Kidney capillary endothelial cell (primary cell): ENCODE results near the gene HBP1.
"Not testable (repeated sequence)": the region's sequence is repeated elsewhere in the genome, so short reads cannot be mapped to it uniquely, and the experiment has no call there.

Experiments used
- DNase-seq: peaks from one replicate; pipeline ENCODE4 v3.0.0-alpha.2; 2018; ENCODE audit warnings: low spot score

The HBP1 gene

DNA sequence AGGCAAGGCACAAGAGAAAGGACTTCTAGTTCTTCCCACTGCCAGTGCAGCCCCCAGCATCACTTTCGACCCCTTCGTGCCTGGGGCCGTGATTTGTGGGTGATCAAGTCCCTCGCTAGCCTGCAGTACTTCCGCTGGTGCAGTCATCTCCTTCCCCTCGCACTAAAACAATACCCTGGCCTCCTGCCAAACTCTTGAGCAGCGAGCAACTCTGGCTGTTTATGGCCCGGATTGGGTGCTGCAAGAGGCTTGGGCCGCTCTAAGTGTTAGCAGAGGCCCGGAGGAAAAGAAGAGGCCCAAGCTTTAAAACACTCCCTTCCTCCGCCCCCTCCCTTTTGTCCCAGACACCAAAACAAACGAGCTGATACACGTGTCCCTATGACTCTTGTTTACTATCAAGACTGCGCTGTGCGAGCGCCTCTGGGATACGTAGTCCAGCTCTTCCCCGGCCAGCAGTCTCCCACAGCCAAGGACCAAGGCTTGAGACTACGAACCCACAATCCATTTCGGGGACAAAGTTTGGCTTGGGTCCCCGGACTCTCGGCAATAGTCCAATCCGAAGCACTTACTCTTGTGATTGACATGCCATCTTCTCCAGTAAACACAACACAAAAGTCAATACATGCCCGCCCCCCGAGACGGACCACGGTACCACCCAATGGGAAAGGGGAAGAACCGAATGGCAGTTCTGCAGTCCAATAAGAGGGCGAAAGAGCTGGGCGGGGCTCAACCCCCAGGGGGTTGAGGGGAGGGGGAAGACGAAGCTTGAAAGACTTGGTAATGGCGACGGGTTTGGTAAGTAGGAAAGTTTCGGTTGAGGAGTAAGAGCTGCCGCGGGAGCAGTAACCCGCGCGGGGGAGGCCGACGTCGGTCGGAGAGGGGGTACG is at the start of gene HBP1:
Gene HBP1 (plus strand): TSS at position 771 of the 887 bp plus-strand sequence. CDS start 10,891 bp downstream, outside the sequence.
- peak; percentile 99 for DNase-seq

GRCh38 chr7:107119376-107120105 is 49.3 kb upstream of the HBP1 start:
- DNase-seq = no peak

DNA sequence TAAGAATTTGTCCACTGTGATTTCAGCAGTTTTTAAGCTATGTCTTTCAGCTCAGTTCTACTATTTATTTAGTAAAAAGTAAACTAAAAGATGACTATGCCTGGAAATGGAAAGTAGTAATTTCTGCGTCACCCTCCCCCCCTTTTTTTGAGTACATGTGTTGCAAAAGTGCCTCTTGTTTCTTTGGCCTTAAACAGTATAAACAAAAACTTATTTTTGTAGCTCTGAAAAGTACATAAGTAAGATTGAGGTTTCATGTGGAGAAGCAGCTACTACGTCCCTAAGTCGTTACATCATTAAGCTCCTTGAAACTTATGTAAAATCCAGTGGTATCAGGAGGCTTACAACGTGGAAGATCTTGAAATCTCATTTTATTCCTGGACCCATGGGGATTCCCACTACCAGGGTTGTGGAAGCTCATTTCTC is 46.3 kb upstream of the HBP1 start:
- no peak for DNase-seq

DNA sequence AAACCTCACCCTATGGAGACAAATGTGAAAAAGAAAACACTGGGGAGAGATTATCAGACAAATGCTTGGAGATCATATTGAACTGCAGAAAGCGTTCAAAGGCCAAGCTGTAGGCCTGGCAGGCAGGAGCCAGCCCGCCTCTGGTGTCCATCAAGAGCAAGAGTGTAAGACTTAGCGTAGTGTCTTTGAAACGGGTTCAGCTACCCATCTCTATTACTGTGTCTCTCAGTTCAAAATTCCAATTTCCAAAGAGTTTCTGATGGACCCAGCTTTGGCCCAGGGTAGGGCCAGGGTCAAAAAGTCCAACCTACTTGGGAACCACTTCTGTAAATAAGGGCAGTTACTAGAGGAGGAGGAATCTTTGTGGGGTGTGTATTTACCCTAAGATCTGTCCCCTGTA is 45.4 kb upstream of the HBP1 start:
- no peak for DNase-seq

DNA sequence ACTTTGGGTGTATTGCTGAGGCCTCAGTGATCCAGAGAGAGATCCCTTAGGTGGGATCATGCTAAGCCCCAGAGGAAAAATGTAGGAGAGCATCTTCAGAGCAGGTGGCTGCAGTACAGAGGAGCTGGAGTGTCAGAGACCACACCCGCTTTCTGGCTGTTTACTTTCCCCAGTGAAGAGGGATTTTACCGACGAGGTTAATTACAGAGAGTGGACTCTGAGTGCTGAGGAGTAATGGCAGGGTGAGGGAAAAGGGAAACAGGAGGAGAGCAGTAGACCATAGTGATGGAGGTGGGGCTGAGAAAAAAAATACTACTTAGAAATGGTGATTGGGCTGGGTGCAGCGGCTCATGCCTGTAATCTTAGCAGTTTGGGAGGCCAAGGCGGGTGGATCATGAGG is 43.3 kb upstream of the HBP1 start:
- DNase-seq = no peak

DNA sequence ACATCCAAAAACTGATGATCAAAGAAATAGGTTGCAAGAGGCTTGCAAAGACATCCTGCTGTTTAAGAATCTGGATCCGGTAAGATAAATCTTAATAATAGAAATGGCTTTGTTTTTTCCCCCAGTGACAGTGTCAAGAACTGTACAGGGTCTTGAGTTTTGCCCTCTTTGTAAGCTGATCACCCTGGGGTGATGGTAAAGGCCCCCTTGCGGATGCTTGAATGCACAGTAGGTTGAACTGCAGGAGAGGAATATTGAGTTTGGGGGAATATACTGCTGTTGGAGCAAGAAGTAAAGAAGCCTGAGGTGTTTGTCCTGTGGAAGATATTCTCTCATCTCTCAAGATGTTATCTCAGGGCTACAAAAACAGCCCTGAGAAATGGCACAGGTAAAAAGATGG is 40.6 kb upstream of the HBP1 start:
- no peak for DNase-seq

DNA sequence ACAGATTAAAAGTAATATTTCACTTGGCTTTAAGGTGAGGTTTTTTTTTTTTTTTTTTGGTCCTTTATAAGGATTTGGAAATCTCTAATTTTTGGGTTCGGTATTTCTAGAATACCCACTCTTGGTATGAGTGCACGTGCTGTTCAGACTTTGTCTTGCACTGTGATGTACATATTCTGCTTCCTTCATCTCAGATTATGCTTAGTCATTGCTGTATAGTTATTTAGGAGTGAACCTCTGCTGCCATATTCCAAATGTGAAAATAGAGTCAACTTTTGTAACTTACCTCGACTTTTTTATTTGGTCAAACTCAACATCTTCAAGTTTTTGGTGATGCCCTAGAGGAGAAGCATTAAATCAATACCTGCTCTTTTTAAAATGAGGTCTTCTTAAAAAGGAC is 40.1 kb upstream of the HBP1 start:
- no peak for DNase-seq

DNA sequence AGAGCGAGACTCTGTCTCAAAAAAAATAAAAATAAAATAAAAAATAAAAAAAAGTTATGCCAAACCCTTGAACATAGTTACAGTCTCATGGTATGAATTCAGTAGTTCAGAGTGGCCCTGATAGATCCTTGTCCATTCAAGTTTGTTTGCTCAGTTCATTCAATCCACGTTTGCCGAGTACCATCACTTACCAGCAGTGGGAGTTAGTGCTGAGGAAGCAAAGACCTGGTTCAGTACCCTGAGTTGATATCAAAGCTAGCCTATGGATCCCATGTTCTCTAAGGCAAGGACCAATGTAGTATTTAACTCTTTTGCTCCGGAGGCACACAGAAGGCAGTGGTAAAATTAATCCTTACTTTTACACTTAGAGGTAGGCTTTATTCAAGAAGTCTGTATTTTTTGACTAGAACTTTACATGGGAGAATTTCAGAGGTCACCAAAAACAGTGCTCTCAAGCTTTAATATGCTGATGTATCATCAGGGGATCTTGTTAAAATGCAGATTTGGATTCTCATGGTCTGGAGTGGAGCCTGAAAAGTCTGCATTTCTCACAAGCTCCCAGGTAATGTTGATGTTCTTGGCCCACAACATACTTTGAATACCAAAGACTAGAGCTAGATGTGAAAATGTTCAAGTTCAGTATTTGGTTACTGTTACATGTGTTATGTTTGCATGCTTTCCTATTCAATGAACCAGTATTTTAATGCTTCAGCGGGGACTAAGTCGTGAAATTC is 38.1 kb upstream of the HBP1 start:
- no peak for DNase-seq

- DNase-seq = no peak
Observed at GRCh38 chr7:107133396-107133795, 35.4 kb upstream of the HBP1 start.

GRCh38 chr7:107138696-107139420 is 29.9 kb upstream of the HBP1 start:
- no peak for DNase-seq

- not testable (repeated sequence) for DNase-seq
Observed at GRCh38 chr7:107143875-107144274, 24.9 kb upstream of the HBP1 start.

DNA sequence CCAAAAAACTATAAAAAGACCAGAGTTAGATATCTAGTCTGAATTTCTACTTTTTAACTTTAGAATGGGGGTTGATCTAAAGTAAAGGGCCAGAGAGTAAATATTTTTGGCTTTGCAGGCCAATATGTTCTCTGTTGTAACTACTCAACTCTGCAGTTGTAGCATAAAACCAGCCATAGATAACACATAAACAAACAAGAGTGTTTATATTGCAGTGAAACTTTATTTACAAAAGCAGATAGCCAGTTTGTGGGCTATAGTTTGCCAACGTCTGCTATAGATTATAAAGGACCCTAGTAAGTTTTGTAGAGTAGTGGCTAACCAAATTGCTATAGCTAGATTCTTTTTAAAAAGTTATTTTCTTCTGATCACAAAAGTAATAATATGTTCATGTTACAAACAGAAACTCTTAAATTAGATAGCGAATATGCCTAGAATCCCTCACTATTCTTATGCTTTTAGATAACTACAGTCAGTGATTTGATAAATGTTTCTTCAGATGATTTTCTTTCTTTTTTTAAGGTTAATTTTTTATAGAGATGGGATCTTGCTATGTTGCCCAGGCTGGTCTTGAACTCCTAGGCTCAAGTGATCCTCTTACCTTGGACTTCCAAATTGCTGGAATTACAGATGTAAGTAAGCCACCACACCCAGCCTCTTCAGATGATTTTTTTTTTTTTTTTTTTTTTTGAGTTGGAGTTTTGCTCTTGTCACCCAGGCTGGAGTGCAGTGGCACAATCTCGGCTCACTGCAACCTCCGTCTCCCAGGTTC is 23.6 kb upstream of the HBP1 start:
- no peak for DNase-seq

DNA sequence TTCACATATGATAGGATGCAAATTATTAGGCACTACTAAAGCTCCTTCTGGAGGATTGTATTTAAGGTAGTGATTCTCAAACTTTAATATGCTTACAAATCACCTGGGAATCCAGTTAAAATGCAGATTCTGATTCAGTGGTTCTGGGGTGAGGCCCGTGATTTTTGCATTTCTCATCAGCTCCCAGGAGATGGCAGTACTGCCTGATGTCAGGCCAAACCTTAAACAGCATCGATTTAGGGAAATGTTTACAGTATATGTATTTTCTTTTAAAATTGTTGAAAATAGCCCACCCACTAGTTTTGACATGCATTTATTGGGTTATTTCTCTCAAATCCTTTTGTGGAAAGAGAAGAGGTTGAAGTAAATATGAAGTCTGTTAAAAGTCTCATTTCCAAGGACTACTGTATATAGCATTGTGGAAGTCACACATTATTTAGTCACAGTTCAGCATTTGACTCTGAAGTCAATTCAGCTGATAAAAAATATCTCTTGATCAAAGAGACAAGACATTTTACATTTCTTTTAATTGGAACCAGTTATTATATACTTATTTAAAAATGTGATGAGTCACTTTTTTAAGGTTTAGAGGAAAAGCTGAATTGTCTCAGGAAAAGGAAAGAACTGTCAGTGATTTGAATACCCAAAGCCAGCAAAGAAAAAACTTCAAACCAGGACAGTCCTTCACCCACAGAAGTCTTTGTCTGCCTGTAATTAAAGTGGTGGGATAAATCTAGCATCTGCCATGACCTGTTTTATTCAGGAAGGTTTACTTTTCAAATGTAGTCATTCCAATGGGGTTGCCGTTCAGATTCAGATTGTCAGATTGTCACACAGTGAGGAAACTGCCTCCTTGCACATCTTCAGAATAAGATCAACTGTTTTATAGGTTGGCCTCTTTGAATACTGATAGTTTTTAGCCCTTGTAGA is 21.1 kb upstream of the HBP1 start:
- DNase-seq = peak; percentile 26

- no peak for DNase-seq
Observed at GRCh38 chr7:107148721-107149120, 20.1 kb upstream of the HBP1 start.

DNA sequence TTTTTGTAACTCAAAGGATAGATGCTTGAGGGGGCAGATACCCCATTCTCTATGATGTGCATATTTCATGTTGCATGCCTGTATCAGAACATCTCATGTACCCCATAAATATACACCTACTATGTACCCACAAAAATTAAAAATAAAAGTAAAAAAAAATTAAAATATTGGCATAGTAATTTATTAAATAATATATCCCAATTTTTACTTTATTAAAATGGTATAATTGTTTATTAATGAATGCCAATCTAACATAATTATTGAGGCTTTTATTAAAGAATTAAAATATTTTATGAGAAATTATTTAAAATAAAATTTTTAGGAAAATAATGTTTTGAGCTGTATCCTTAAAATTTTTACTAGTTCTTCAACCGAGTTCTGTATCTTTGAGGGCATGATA is 18.9 kb upstream of the HBP1 start:
- DNase-seq = no peak

- DNase-seq = peak; percentile 74
Observed at GRCh38 chr7:107150375-107151073, 18.3 kb upstream of the HBP1 start.

DNA sequence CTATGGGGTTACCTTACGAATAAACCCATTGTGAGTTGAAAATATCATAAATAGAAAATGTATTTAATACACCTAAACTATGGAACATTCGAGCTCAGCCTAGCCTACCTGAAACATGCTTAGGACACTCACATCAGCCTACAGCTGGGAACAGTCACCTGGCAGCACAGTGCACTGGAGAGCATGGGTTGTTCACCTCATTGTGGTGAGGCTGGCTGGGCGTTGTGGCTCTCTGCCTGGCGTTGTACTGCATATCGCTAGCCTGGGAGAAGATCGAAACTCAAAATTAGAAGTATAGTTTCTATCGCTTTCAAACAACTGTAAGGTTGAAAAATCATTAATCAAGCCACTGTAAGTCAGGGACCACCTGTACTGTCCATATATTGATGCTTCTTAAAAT is 17.3 kb upstream of the HBP1 start:
- DNase-seq = no peak

DNA sequence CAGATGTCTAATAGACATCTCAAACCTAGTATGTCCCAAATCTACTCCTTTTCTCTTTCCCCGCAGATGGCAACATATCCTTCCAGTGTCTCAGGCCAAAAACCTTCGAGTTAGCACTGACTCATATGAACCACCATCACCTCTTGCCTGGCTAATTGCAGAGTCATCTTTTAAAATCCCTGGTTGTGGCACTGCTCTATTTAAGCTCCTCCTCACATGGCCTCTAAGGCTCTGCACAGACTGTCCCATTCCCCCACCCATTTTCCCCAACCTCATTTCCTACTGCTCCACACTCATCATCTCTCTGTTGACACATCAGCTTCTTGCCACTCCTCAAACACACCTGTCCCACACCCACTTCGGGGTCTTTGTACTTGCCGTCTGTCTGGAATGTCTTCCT is 16.8 kb upstream of the HBP1 start:
- no peak for DNase-seq

DNA sequence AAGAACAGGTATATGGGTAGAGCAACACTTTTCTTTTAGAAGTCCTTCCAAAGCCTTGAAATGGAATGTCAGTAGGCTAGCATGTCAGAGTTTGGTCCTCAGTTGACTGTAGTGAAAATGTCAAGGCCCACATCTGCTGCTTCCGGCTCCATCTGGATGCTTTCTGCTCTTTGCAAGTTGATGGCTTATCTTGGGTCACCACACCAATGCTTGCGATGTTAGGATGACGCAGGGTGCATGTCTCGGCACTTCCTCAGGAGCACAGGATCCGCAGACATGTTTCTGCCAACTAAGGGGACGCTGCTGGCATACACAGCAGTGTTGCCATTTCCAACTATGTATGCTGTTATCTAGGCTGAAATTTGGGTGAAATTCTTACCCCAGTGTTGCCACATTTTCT is 14.0 kb upstream of the HBP1 start:
- DNase-seq = no peak
